B cell (primary cell): ENCODE results near the gene DACH1. TPM values are rescaled to one million over a fixed set of nuclear protein-coding genes. Genes with fewer than 3 reads are reported as not detected.

Source experiments
- ATAC-seq: fragments of 200-7000 bp; cut with Tn5 transposase; one replicate; pipeline ENCODE4 v1.10.0; 2021; ENCODE audit warnings: low read depth, mild to moderate bottlenecking, moderate number of reproducible peaks, moderate library complexity
- CTCF ChIA-PET: fragments of 350-600 bp; sonication (Branson Sonifier 250); formaldehyde crosslinking; loops from one replicate; lab custom pipeline; 2021; ENCODE audit warnings: antibody characterized with exemption, inconsistent platforms; lab: Charles Lee
- POLR2A ChIA-PET: fragments of 350-600 bp; sonication (Branson Sonifier 250); formaldehyde crosslinking; loops from one replicate; lab custom pipeline; 2021; ENCODE audit warnings: antibody characterized with exemption; lab: Charles Lee
- DNase-seq: peaks from one replicate; pipeline ENCODE4 v3.0.0; 2013
- H2AFZ ChIP-seq: 2 replicates; pipeline ENCODE4 v1.6.1; 2012; ENCODE audit warnings: mild to moderate bottlenecking, low read depth, low read length; ENCODE audit not compliant: insufficient read depth, poor library complexity, severe bottlenecking
- H3K27ac ChIP-seq, 2 donors: 1 replicate in 1 of 2; 2 replicates in 1 of 2; pipeline ENCODE4 v1.5.1; 2012 to 2013; ENCODE audit warnings: low read length in 2 of 2, mild to moderate bottlenecking in 2 of 2, moderate library complexity in 1 of 2
- H3K27me3 ChIP-seq, 4 experiments: fragments of 200-600 bp in 1 of 4; sonication (generic) in 1 of 4; replicated peaks in 1 of 4; 1 replicate in 2 of 4; 2 replicates in 2 of 4; pipeline versions ENCODE4 v1.6.1 to v1.7.0; 2013 to 2016; ENCODE audit warnings: low read length in 3 of 4, mild to moderate bottlenecking in 2 of 4, mixed read lengths in 1 of 4, moderate library complexity in 1 of 4; ENCODE audit not compliant: insufficient read depth in 4 of 4, control insufficient read depth in 3 of 4; ENCODE audit errors: control extremely low read depth in 1 of 4
- H3K36me3 ChIP-seq, 2 experiments: replicated peaks in 1 of 2; 1 replicate in 1 of 2; 2 replicates in 1 of 2; pipeline versions ENCODE4 v1.6.1 to v1.7.1; 2013; ENCODE audit warnings: low read length in 1 of 2; ENCODE audit not compliant: insufficient read depth in 2 of 2, control insufficient read depth in 1 of 2; ENCODE audit errors: control extremely low read depth in 1 of 2, extremely low read depth in 1 of 2
- H3K4me1 ChIP-seq, 2 donors: fragments of 200-600 bp in 1 of 2; sonication (generic) in 1 of 2; 1 replicate in 1 of 2; 2 replicates in 1 of 2; pipeline versions ENCODE4 v1.5.1 to v1.6.1; 2013 to 2017; ENCODE audit warnings: low read length in 2 of 2; ENCODE audit not compliant: control insufficient read depth in 2 of 2, insufficient read depth in 2 of 2
- H3K4me2 ChIP-seq: replicated peaks from 2 replicates; pipeline ENCODE3; 2012; ENCODE audit warnings: mild to moderate bottlenecking, low read depth, low read length; ENCODE audit not compliant: poor library complexity, severe bottlenecking
- H3K4me3 ChIP-seq, 5 experiments: fragments of 200-600 bp in 1 of 5; sonication (generic) in 1 of 5; 1 replicate in 3 of 5; 2 replicates in 2 of 5; pipeline versions ENCODE4 v1.5.1 to v1.7.0; 2011 to 2016; ENCODE audit warnings: low read length in 4 of 5, mild to moderate bottlenecking in 4 of 5, low read depth in 2 of 5, control low read depth in 1 of 5, moderate library complexity in 1 of 5; ENCODE audit not compliant: insufficient read depth in 1 of 5; ENCODE audit errors: control extremely low read depth in 1 of 5, extremely low read depth in 1 of 5
- H3K79me2 ChIP-seq: fragments of 200-600 bp; sonication (generic); one replicate; pipeline ENCODE4 v1.6.0; 2016; ENCODE audit warnings: low read length; ENCODE audit not compliant: control insufficient read depth, insufficient read depth
- H3K9ac ChIP-seq: fragments of 200-600 bp; sonication (generic); 2 replicates; pipeline ENCODE4 v1.6.1; 2017; ENCODE audit warnings: mild to moderate bottlenecking, low read length, moderate library complexity
- H3K9me3 ChIP-seq, 3 donors: one replicate each; pipeline versions ENCODE4 v1.6.1 to v1.7.1; 2013; ENCODE audit warnings: low read length in 2 of 3; ENCODE audit not compliant: control insufficient read depth in 2 of 3, insufficient read depth in 1 of 3; ENCODE audit errors: control extremely low read depth in 1 of 3
- H4K20me1 ChIP-seq: 2 replicates; pipeline ENCODE4 v1.6.0; 2012; ENCODE audit warnings: mild to moderate bottlenecking, low read length; ENCODE audit not compliant: insufficient read depth, control insufficient read depth, poor library complexity, severe bottlenecking
- H3K27ac Mint-ChIP-seq: one replicate; pipeline ENCODE4 v1.8.0; 2021; ENCODE audit warnings: mixed read lengths
- H3K27me3 Mint-ChIP-seq: one replicate; pipeline ENCODE4 v1.8.0; 2021; ENCODE audit warnings: mixed read lengths
- H3K4me1 Mint-ChIP-seq: one replicate; pipeline ENCODE4 v1.8.0; 2021; ENCODE audit warnings: mixed read lengths
- H3K4me3 Mint-ChIP-seq: one replicate; pipeline ENCODE4 v1.8.0; 2021; ENCODE audit warnings: mixed read lengths
- H3K9me3 Mint-ChIP-seq: one replicate; pipeline ENCODE4 v1.8.0; 2022; ENCODE audit warnings: mixed read lengths; ENCODE audit not compliant: insufficient read depth
- CTCF ChIP-seq: fragments of 200-600 bp; IDR thresholded peaks from one replicate; pipeline ENCODE4 v1.8.0; 2022; ENCODE audit warnings: antibody characterized with exemption, mild to moderate bottlenecking
- EZH2 ChIP-seq: IDR thresholded peaks from 2 replicates; pipeline ENCODE4 v1.6.1; 2012; ENCODE audit warnings: borderline replicate concordance, low read depth, mild to moderate bottlenecking, moderate library complexity, low read length; ENCODE audit not compliant: insufficient read depth, poor library complexity, severe bottlenecking
- WGBS: methylation state at CpG from one replicate; pipeline ENCODE4 v1.1.5; 2013; ENCODE audit warnings: missing lambda C conversion rate; ENCODE audit not compliant: insufficient coverage; 5-methylcytosine and 5-hydroxymethylcytosine counted together
- intact Hi-C: fragments of 100-400 bp; cut with micrococcal nuclease; formaldehyde crosslinking; loops from one replicate; pipeline ENCODE4 v1.10.0; 2022
- polyA plus RNA-seq: library from polyadenylated mRNA; depleted of rRNA; stranded (reverse); fragments of >200 nt; gene quantifications from 2 replicates; pipeline ENCODE4 v1.2.3, GENCODE V29; 2012
- total RNA-seq, 2 donors: library from RNA; stranded (reverse); fragments of 120-200 nt in 1 of 2; gene quantifications; 1 replicate in 1 of 2; 2 replicates in 1 of 2; pipeline versions ENCODE4 v1.2.3 to v1.2.4, GENCODE V29; 2013 to 2022

Gene DACH1
- total and polyA plus RNA-seq, 2 donors (not counting 1 experiment from before 2014, with no cell fraction given) = not detected

GRCh38 chr13:71591374-71591773, 275.6 kb downstream of the DACH1 start:
- Histone ChIP-seq H3K27ac (no peak overlapping the region), H3K4me2 (no peak overlapping the region), H3K4me1 (no peaks in the 10 kb centered on the region), H3K9me3 (no peaks in the 10 kb centered on the region), H4K20me1 (no peaks in the 10 kb centered on the region), H3K4me3 (no peak overlapping the region), H3K36me3 (no peaks in the 10 kb centered on the region), H3K9ac (no peak overlapping the region), H3K27me3 (no peaks in the 10 kb centered on the region), H3K79me2 (no peaks in the 10 kb centered on the region), H2AFZ (no peak overlapping the region)
- POLR2A ChIA-PET = no interaction called here
- Mint-ChIP-seq H3K27me3 (no peaks in the 10 kb centered on the region), H3K27ac (no peak overlapping the region), H3K4me3 (no peak overlapping the region), H3K9me3 (no peaks in the 10 kb centered on the region), H3K4me1 (no peaks in the 10 kb centered on the region)
- DNase-seq = no peak
- CTCF ChIA-PET = no interaction called here
- TF ChIP-seq EZH2 (no peak), CTCF (no peak)
- intact Hi-C loops = no loop called here
- no peak for ATAC-seq

DNA sequence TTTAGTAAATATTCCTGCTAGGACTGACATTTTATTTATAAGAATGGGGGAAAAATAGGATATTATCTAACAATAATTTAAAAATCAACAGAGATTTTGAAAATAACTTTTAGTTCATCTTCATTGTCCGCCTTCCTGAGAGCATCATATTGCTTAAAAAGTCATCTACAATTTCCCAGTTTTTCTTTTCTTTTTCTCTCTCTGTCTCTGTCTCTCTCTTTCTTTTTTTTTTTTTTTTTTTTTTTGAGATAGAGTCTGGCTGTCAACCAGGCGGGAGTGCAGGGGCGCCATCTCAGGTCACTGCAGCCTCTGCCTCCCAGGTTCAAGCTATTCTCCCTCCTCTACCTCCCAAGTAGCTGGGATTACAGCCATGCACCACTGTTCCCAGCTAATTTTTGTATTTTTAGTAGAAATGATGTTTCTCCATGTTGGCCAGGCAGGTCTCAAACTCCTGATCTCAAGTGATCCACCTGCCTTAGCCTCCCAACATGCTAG, 276.3 kb downstream of the DACH1 start:
- Histone ChIP-seq H4K20me1 (no peaks in the 10 kb centered on the region), H3K79me2 (no peaks in the 10 kb centered on the region), H3K4me1 (no peaks in the 10 kb centered on the region), H3K9me3 (no peaks in the 10 kb centered on the region), H3K27ac (no peak overlapping the region), H3K9ac (no peak overlapping the region), H3K4me3 (no peak overlapping the region), H2AFZ (no peak overlapping the region), H3K36me3 (no peaks in the 10 kb centered on the region), H3K4me2 (no peak overlapping the region), H3K27me3 (no peaks in the 10 kb centered on the region)
- H3K4me3 Mint-ChIP-seq = no peak overlapping the region
- WGBS = no CpG with 5 or more reads among the region's 3 CpGs
- H3K27me3 Mint-ChIP-seq = no peaks in the 10 kb centered on the region
- H3K27ac Mint-ChIP-seq = no peak overlapping the region
- no peaks in the 10 kb centered on the region for H3K4me1 Mint-ChIP-seq
- H3K9me3 Mint-ChIP-seq = no peaks in the 10 kb centered on the region
- POLR2A ChIA-PET = no interaction called here
- CTCF ChIA-PET = no interaction called here
- DNase-seq (no peak), ATAC-seq (no peak)
- TF ChIP-seq CTCF (no peak), EZH2 (no peak)
- intact Hi-C loops = no loop called here
